ENCODE results near the gene LRRC25. TPM values are rescaled to one million over a fixed set of nuclear protein-coding genes. Genes with fewer than 3 reads are reported as not detected.
"Not testable (repeated sequence)": the region's sequence is repeated elsewhere in the genome, so short reads cannot be mapped to it uniquely, and the experiment has no call there.

Gene LRRC25
- total RNA-seq, 1 donor from 2014 or later = not detected

DNA sequence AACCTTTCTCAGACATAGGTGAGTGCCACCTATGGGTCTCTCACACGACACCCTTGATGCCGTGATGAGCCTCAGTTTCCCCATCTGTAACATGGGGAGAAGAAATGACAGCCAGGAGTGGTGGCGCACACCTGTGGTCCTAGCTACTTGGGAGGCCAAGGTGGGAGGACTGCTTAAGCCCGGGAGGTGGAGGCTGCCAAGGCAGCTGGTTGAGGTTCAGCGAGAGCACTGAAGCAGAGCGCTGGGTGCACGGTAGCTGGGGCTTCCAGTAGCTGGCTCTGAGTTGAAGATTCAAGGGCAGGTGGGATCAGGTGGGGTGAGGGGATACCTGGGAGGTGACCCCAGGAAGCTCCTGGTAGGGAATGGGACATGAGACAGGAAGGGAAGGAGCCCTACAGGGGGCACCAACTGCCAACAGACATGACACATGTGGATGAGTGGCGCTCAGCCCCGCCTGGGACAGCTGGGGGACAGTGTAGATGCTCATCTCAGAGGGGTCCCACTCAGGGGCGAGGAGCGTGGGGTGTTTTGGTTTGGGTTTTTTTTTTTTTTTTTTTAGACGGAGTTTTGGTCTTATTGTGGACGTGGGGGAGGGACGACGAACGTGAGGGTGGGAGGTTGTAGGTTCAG, 15.3 kb upstream of the LRRC25 start:
- H3K36me3 Mint-ChIP-seq (ENCODE audit: low read depth) = no peaks in the 10 kb centered on the region
- H3K27ac Mint-ChIP-seq (ENCODE audit: unreplicated experiment) = no peak overlapping the region
- no peaks in the 10 kb centered on the region for H3K27me3 Mint-ChIP-seq (ENCODE audit: low read depth)
- peak; percentile 28 for TF ChIP-seq CTCF (IDR thresholded peaks at IDR 0.05)
- DNase-seq (ENCODE audit: low spot score) = no peak
- H3K4me1 Mint-ChIP-seq (ENCODE audit: low read depth) = peaks cover 27% of the 10 kb centered on the region
- H3K4me3 Mint-ChIP-seq (ENCODE audit: unreplicated experiment) = no peak overlapping the region
- H3K9me3 Mint-ChIP-seq (ENCODE audit: low read depth) = no peaks in the 10 kb centered on the region

- DNase-seq (ENCODE audit: low spot score) = no peak
- Mint-ChIP-seq H3K27me3 (ENCODE audit: low read depth) (no peaks in the 10 kb centered on the region), H3K36me3 (ENCODE audit: low read depth) (no peaks in the 10 kb centered on the region), H3K4me3 (ENCODE audit: unreplicated experiment) (no peak overlapping the region), H3K9me3 (ENCODE audit: low read depth) (no peaks in the 10 kb centered on the region), H3K4me1 (ENCODE audit: low read depth) (peaks cover 6% of the 10 kb centered on the region), H3K27ac (ENCODE audit: unreplicated experiment) (no peak overlapping the region)
- TF ChIP-seq CTCF (IDR thresholded peaks at IDR 0.05) = peak; percentile 64
These were observed 10.6 kb upstream of the LRRC25 start for GRCh38 chr19:18408053-18408476.

GRCh38 chr19:18406749-18407148, 9.3 kb upstream of the LRRC25 start:
- no peak for TF ChIP-seq CTCF (IDR thresholded peaks at IDR 0.05)
- DNase-seq (ENCODE audit: low spot score) = no peak
- H3K36me3 Mint-ChIP-seq (ENCODE audit: low read depth) = no peaks in the 10 kb centered on the region
- no peak overlapping the region for H3K27ac Mint-ChIP-seq (ENCODE audit: unreplicated experiment)
- H3K4me1 Mint-ChIP-seq (ENCODE audit: low read depth) = peaks cover 14% of the 10 kb centered on the region
- no peak overlapping the region for H3K4me3 Mint-ChIP-seq (ENCODE audit: unreplicated experiment)
- no peaks in the 10 kb centered on the region for H3K9me3 Mint-ChIP-seq (ENCODE audit: low read depth)
- no peaks in the 10 kb centered on the region for H3K27me3 Mint-ChIP-seq (ENCODE audit: low read depth)

DNA sequence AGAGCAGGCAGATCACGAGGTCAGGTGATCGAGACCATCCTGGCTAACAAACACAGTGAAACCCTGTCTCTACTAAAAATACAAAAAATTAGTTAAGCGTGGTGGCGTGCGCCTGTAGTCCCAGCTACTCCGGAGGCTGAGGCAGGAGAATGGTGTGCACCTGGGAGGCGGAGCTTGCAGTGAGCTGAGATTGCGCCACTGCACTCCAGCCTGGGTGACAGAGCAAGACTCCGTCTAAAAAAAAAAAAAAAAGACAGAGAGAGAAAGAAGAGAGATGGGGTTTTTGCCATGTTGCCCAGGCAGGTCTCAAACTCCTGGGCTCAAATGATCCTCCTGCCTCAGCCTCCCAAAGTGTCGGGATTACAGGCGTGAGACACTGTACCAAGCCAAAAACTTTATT, 8.3 kb upstream of the LRRC25 start:
- not testable (repeated sequence) for H3K27ac Mint-ChIP-seq (ENCODE audit: unreplicated experiment); H3K27me3 Mint-ChIP-seq (ENCODE audit: low read depth); H3K4me3 Mint-ChIP-seq (ENCODE audit: unreplicated experiment); H3K9me3 Mint-ChIP-seq (ENCODE audit: low read depth); H3K36me3 Mint-ChIP-seq (ENCODE audit: low read depth); DNase-seq (ENCODE audit: low spot score)
- H3K4me1 Mint-ChIP-seq (ENCODE audit: low read depth) = peaks cover 19% of the 10 kb centered on the region

DNA sequence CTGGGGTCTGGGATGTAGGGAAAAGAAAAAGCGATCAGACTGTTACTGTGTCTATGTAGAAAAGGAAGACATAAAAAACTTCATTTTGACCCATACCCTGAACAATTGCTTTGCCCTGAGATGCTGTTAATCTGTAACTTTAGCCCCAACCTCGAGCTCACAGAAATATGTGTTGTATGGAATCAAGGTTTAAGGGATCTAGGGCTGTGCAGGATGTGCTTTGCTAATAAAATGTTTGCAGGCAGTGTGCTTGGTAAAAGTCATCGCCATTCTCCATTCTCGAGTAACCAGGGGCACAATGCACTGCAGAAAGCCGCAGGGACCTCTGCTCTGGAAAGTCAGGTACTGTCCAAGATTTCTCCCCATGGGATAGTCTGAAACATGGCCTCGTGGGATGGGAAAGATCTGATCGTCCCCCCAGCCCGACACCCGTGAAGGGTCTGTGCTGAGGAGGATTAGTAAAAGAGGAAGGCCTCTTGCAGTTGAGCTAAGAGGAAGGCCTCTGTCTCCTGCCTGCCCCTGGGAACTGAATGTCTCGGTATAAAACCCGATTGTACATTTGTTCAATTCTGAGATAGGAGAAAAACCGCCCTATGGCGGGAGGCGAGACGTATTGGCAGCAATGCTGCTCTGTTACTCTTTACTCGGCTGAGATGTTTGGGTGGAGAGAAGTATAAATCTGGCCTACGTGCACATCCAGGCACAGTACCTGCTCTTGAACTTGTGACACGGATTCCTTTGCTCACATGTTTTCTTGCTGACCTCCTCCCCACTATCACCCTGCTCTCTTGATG, 5.2 kb upstream of the LRRC25 start:
- H3K27me3 Mint-ChIP-seq (ENCODE audit: low read depth); H3K36me3 Mint-ChIP-seq (ENCODE audit: low read depth); H3K27ac Mint-ChIP-seq (ENCODE audit: unreplicated experiment); H3K9me3 Mint-ChIP-seq (ENCODE audit: low read depth); DNase-seq (ENCODE audit: low spot score); H3K4me3 Mint-ChIP-seq (ENCODE audit: unreplicated experiment): not testable (repeated sequence)
- peaks cover 17% of the 10 kb centered on the region for H3K4me1 Mint-ChIP-seq (ENCODE audit: low read depth)

- TF ChIP-seq CTCF (IDR thresholded peaks at IDR 0.05) = peak; percentile 73
- H3K36me3 Mint-ChIP-seq (ENCODE audit: low read depth) = no peaks in the 10 kb centered on the region
- no peaks in the 10 kb centered on the region for H3K27me3 Mint-ChIP-seq (ENCODE audit: low read depth)
- DNase-seq (ENCODE audit: low spot score) = no peak
- peaks cover 18% of the 10 kb centered on the region for H3K4me1 Mint-ChIP-seq (ENCODE audit: low read depth)
- H3K9me3 Mint-ChIP-seq (ENCODE audit: low read depth) = no peaks in the 10 kb centered on the region
- H3K4me3 Mint-ChIP-seq (ENCODE audit: unreplicated experiment) = peak overlapping the region; percentile 37
- peak overlapping the region; percentile 87 for H3K27ac Mint-ChIP-seq (ENCODE audit: unreplicated experiment)
These were observed 4.2 kb upstream of the LRRC25 start for GRCh38 chr19:18401580-18402112.

Measured in chondrocyte (in vitro differentiated cells).